HG02623 (cell line): Measurements from ENCODE around the gene CCR9.
"Not testable (repeated sequence)": the region's sequence is repeated elsewhere in the genome, so short reads cannot be mapped to it uniquely, and the experiment has no call there.

Experiments used
- ATAC-seq: cut with Tn5 transposase; IDR thresholded peaks from one replicate; pipeline ENCODE4 v1.9.1; 2021; ENCODE audit warnings: moderate library complexity; ENCODE audit not compliant: unreplicated experiment

CCR9 gene, protein sequence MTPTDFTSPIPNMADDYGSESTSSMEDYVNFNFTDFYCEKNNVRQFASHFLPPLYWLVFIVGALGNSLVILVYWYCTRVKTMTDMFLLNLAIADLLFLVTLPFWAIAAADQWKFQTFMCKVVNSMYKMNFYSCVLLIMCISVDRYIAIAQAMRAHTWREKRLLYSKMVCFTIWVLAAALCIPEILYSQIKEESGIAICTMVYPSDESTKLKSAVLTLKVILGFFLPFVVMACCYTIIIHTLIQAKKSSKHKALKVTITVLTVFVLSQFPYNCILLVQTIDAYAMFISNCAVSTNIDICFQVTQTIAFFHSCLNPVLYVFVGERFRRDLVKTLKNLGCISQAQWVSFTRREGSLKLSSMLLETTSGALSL

DNA sequence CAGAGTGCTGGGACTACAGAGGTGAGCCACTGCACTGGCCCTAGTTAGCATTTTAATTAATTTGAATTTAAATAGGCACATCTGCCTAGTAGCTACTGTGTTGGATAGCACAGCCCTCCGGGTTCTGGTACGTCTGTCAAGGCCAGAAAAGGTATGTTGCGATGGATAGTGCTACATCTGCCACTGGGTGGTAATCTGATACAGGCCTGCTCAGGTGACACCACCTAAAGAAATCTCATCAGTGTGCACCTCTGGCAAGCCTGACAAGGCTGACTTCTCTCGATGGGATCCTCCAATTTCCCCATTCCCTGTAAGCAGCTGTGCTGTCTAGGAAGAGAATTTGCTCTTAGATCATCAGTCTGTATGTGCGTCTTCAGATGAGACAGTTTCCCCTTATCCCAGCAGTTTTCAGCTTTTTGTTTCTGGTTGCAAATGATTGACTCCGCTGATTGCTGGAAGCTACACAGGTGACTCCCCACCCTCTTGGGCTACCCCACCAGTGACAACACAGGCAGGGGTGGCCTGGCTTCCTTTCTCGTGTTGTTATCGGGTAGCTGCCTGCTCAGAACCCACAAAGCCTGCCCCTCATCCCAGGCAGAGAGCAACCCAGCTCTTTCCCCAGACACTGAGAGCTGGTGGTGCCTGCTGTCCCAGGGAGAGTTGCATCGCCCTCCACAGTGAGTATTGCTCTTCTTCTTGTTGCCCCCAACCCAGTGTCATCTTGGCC is at the start of gene CCR9:
TSS of gene CCR9 (plus strand) at position 565 of the 727 bp plus-strand sequence. CDS start 8,391 bp downstream, outside the sequence.
- ATAC-seq = no peak

DNA sequence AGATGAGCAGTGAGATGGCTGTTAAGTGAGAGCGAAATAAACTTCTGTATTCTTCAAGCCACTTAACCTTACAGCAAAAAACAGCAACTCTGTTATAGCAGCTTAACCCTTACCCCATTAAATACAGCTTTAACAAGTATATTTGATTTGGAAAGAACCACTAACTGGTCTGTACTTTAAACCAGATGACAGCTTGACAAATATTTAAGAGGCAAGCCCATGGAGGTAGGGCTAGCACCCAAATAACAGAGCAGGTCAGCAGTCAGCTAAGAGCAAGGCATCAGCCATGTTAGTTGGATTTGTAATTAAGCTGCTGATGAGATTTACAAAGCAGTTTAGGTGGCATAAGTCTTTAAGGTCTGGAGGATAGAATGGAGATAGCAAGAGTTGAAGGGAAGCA is 47.9 kb upstream of the CCR9 start:
- no peak for ATAC-seq

DNA sequence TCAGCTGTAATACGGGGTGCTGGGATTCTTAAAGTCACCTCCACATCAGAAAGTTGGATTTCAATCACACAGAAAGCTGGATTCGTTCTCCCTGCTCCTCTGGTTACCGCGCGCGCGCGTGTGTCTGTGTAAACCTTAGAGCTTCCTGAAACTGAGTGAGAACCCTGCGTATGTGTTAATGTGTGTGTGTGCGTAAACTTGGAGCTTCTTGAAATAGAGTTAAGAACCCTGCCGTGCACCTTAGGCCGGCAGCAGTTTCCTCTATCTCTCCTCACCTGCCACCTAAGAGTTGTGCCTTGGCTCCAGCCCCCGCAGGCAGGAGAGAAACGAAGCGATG is 45.0 kb upstream of the CCR9 start:
- ATAC-seq = peak; percentile 18

DNA sequence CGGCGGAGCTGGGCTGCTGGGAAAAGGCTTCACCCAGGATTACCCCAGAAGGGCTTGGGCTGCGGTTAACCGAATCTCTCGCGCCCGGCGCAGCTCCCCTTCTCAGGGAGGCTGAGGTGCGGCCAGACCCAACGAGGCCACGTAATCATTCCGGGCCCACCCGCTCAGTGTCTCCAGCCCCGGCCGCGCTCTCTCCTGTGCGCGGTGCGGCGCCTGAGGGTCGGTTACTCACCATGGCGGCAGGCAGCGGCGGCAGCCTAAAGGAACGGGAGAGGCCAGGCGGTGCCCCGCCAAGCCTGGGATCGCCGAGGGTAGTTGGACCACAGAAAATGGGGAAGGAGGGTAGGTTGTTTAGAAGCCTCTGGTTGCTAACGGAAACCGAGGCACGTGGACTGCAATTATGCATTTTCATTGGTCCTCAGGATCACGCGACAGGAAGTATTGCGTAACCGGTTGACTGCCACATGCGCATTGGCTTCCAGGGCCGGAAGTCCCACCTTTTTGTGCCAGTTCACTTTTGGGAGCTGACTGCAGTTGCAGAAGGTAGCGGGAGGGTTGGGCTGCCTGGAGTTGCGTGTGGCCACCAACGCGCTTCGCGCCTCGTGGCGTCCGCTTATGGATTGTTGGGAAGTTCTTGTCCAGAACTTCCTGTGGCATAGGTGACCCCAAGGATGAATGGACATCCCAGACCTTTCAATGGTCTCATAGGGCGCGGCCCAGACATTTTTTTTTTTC is 44.4 kb upstream of the CCR9 start, which contains the start of gene LZTFL1:
TSS of gene LZTFL1 (minus strand) at position 363 of the 735 bp plus-strand sequence. CDS start at position 235, 128 bp downstream.
- peak; percentile 90 for ATAC-seq

DNA sequence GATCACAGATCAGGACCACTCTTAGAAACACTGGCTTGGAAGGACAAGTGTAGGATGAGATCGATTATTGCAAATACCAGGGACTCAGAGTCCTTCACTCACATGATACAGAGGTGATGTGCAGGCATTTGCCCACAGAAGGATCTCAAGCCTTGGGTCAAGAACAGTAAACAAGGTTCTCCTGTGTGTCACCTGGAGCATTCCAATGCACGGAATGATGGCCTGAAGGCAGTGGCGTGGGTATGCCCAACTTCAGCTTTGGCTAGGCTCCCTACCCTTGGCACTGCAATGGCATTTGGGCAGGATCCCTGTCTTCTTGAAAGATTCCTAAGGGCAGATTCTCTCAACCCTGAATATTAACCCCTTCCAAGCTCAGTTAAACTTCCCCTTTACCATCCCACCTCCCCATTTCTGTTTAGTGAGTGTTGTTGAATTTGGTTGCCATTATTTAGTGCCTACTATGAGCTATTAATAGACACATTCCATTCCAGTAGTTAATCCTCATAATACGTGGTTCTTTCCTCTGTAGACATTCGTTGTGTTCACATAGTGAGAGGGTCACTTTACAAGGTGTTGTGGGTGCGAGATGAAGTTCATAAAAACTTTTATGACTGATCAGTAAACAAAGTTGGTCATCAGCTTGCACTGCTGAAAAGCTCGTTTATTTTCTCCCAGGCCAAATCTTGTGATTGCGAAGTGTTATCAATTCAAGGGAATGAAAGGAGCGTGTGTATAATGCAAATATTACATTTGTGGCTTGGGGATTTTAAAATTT is 43.3 kb upstream of the CCR9 start:
- ATAC-seq = no peak

DNA sequence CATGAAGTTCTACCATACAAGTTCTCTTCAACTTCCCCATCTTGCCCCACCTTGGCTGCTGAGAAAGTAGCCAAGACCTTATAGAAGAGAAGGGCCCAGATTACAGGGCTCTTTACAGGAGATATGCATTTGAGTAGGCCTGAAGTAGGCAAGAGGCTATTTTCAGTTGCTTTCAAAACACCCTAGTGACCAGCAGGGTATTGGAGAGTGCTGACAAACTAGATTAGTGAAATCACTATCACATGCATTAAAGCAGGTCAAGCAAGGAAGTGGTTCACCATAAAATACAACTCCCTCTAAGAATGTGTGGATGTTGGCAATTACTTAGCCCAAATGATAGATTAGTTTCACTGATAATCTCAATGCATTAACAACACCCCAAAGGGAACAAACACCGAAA is 41.7 kb upstream of the CCR9 start:
- ATAC-seq = no peak

DNA sequence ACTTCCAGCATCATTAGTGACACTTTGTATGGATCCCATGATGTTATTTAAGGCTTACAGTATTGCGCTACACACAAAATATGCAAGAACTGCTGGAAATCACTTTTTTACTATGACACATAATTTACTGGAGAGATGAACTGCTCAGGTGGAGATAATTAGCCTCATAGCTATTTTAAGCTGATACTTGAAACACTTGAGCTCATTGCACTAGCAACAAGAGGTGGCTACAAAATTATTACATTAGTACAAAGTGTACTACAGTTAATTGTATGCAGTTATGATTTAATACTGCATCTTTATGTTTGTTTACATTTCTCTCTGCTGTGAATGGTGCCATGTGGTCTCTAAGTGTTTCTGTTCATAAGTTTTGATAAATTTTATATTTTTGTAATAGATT is 38.0 kb upstream of the CCR9 start:
- ATAC-seq = no peak

DNA sequence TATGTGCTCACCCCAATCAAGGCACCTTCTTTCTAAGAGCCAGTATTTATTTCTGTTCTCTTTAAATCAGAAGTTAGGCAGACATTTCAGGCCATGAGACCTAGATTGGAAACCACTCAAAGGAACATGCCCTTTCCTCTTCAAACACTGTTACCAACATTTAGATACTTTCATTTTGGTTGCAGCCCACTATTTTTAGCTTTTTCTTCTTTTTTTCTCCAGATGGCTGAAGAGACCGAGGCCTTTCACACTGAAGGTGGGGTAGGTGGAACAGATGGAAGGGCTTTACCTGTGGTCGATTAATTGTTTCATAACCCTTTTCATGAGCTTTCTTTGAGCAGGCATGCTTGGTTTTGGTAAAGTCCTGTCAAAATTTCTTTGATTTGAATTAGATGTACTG is 33.5 kb upstream of the CCR9 start:
- ATAC-seq = no peak

DNA sequence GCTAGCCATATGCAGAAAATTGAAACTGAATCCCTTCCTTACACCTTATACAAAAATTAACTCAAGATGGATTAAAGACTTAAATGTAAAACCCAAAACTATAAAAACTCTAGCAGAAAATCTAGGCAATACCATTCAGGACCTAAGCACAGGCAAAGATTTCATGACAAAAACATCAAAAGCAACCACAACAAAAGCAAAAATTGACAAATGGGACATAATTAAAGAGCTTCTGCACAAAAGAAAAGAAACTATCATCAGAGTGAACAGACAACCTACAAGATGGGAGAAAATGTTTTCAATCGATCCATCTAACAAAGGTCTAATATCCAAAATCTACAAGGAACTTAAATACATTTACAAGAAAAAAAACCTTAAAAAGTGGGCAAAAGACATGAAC is 30.0 kb upstream of the CCR9 start:
- not testable (repeated sequence) for ATAC-seq

DNA sequence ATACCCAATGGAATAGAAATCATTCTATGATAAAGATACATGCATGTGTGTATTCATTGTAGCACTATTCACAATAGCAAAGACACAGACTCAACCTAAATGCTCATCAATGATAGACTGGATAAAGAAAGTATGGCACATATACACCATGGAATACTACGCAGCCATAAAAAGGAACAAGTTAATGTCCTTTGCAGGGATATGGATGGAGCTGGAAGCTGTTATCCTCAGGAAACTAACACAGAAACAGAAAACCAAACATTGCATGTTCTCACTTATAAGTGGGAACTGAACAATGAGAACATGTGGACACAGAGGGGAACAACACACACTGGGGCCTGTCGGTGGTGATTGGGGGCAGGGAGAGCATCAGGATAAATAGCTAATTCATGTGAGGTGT is 29.3 kb upstream of the CCR9 start:
- not testable (repeated sequence) for ATAC-seq

DNA sequence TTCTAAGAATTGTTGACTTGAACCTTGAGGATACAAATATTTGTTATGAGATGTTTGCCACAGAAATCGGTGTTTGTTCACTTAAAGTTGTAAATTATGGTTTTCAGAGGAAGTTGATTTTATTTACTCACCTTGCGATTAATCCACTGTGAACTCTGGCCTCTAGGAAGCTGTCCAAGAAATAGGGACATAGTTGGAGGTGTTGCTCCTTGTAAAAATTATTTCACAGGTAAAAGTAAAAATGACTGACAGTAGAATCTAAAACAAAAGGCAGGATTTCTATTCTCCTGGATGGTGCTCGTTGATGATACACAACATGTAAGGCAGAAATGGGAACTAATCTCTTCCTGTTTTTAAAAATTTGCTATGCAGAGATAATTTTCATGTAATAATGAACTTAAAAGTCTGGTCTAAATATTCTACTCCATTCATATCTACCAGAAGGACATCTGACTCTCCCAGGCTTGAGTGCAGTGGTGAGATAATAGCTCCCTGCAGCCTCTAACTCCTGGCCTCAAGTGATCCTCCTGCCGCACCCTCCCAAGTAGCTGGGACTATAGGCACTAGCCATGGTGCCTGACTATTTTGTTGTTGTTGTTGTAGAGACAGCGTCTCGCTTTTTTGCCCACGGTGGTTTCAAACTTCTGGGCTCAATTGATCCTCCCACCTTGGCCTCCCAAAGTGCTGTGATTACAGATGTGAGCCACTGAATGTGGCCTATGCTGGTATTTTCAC is 27.4 kb upstream of the CCR9 start:
- no peak for ATAC-seq

DNA sequence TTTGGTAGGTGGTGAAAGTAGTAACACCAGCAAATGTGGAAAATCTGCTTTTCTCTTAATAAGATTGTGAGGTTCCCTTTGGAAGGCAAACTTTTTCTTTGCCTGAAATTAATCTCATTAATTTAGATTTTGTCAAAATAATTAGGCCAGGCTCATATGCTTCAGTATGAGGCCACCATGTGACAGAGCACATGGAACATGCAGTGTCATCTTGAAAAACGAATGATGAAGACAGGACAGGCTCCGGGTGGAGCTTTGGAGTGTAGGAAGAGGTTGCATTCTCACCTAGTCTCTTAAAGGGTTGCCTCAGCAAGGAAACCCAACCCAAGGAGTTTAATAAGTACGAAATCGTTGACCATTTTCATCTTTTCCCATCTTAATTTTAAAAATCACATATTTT is 25.9 kb upstream of the CCR9 start:
- no peak for ATAC-seq

DNA sequence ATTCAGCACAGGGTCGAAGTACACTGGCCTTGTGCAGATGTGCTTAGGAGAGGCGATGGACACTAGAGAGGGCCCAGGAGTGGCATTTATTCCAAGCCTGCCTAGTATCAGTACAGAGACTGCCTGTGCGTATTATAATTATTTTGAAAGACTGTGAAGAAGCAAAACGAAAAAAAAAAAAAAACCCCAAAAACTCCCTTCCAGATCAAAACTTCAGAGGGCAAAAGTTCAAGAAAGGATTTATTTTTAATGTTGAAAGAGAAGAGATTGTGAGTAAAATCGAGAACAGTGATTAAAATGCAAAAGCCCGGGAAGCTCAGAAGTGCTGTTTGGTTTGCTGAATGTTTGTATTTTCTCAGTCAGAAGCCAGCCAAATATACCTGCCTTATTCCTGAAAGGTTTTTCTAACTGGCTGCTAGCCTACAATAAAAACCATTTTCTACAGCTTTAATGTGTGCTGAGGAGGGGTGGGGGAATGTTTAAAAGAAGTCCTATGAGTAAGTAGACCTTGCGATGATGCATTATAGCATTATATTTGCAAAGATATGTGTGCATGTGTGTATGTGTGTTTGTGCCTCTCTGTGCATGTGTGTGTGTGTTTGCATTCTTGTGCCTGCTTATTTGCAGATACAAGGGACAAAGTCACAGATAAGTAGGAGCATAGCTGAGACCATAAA is 25.2 kb upstream of the CCR9 start:
- no peak for ATAC-seq

DNA sequence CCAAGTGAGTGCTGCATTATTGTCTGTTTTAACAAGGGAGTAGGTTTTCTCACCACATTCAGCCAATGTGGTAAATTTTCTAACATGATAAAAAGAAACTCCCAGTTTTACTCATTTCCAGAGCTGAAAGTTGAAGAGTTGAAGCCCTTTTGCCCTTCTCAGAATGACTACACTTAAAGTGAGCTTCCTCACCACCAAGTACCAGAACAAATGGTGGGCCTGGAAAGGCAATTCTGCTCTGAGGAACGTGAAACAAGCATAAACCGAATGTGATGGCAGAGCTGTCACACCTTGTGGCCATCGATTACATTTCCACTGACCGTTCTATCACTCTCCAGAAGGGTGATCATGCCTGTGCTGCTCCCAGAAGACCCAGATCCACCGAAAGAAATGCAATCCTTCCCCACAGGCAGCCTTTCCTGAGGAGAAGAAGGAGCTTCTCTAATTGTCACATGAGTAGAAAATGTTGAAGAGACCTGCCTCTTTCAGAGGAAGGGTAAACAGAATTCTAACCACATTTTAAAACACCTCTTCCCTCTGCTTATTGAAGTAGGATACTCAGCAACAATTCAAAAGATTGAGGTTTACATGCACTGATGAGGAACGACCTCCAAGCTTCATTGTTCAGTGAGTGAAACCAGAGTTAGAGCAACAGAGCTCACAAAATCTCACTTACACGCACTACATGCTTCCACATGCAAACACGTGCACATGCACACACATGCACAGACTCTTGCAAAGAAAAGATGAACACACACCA is 21.4 kb upstream of the CCR9 start:
- peak; percentile 62 for ATAC-seq

DNA sequence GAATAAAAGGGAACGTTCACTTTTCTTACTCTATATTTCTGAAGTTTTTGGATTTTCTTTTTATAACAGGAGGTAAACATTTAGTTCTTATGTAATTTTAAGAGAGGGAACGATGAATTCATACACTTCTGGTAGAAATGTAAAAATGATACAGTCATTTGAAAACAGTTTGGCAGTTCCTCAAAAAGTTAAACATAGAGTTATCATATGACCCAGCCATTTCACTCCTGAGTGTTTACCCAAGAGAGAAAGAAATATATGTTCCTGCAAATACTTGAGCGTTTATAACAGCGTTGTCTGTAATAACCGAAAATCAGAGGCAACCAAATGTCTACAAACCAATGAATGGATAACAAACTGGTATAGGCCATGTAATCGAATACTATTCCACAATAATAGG is 20.8 kb upstream of the CCR9 start:
- no peak for ATAC-seq

DNA sequence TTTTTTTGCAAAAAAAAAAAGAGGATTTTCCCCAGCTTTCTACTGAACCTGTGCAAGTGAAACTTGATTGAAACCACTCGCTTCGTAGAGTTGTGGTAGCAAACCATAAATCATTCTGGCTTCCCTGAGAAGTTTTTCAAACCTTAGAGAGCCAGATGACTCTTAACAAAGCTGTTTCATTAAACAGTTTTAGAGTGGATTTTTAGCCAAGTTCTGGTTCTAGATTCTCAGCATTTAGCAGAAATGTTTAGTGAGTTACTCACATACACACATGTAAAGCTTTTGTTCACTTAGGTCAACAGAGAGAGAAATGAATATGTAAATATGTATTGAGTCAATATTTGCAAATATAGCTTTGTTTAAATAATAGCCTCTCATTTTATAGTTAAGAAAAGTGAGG is 18.1 kb upstream of the CCR9 start:
- no peak for ATAC-seq

DNA sequence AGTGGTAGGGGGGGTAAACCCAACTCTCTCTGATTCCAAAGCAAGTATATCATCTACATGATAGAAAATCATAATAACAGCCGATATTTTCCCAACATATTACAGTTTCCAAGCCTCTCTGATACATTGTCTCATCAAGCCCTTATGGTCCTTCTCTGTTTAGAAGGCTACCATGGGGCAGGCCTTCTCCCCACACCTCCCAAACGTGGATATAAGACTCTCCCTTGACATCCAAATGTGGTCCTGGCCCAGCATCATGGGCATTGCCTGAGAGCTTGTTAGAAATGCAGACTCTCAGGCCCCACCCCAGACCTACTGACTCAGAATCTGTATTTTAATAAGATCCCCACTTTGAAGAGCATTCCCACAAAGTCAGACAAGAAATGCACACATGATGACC is 17.7 kb upstream of the CCR9 start:
- ATAC-seq = no peak

DNA sequence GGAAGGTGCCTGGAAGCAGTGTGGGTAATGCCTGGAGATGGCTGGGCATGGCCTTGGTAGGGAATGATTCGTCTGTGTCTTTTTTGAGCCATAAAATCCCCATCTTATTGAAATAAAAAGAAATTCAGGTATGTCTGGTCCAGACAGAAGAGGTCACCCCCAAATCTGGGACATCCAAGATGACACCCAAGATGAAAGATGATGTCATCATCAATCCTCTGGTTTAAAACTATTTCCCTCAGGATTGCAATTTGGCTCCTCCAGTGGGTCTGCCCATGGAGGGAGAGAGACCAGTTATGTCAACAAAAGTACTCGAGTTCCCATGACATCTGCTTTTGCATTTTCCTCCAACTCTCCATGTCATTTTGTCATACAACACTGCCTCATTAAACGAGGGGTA is 16.7 kb upstream of the CCR9 start:
- no peak for ATAC-seq

DNA sequence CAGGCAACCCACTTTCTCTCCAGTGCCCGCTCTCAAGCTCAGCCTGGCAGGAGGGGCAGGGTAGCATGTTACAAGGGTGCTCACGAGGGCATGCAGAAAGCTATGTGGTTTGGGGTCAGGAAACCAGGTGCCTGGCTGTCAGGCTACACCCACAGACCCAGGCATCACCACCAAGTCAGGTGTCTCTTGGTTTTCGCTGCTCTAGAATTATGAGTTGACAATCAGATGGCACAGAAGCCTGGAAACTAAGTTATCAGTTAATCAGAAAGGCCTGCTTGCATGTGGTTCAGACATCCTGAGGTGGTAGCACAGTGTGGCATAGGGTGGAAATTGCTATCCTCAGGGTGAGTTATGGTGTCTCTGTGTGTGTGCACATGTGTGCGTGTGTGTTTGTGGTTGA is 16.2 kb upstream of the CCR9 start:
- ATAC-seq = no peak
